ENCODE results near the gene THUMPD2.

Gene THUMPD2

DNA sequence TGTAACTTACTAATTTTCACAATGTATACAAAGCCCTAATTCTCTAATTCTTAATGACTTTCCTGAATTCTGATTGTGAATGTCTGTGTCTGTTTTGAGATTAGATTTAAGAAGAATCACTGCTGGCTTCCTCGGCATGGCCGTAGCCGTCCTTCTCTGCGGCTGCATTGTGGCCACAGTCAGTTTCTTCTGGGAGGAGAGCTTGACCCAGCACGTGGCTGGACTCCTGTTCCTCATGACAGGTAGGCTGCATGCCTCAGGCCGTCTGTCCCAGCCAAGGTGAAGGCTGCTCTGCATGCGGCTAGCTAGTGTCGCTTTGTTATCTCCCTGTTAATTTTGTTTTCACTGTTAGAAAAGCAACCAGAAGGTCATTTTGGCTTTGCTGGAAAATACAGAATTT is 72.1 kb downstream of the THUMPD2 start:
- H3F3A ChIP-seq (ENCODE audit: control insufficient read depth, insufficient read depth) = no peaks in the 10 kb centered on the region
- H3K4me2 ChIP-seq (ENCODE audit: low read length) = no peak overlapping the region
- TF ChIP-seq EZH2phosphoT487 (IDR thresholded peaks at IDR 0.05; ENCODE audit: borderline replicate concordance, low read length) = no peak
- TF ChIP-seq, protein P1, sequence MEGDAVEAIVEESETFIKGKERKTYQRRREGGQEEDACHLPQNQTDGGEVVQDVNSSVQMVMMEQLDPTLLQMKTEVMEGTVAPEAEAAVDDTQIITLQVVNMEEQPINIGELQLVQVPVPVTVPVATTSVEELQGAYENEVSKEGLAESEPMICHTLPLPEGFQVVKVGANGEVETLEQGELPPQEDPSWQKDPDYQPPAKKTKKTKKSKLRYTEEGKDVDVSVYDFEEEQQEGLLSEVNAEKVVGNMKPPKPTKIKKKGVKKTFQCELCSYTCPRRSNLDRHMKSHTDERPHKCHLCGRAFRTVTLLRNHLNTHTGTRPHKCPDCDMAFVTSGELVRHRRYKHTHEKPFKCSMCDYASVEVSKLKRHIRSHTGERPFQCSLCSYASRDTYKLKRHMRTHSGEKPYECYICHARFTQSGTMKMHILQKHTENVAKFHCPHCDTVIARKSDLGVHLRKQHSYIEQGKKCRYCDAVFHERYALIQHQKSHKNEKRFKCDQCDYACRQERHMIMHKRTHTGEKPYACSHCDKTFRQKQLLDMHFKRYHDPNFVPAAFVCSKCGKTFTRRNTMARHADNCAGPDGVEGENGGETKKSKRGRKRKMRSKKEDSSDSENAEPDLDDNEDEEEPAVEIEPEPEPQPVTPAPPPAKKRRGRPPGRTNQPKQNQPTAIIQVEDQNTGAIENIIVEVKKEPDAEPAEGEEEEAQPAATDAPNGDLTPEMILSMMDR (IDR thresholded peaks at IDR 0.05; ENCODE audit: low read depth, low read length, poor library complexity, severe bottlenecking) = no peak
- H3K4me1 ChIP-seq (ENCODE audit: control insufficient read depth, low read length) = no peaks in the 10 kb centered on the region
- no peak overlapping the region for H3K27ac ChIP-seq (ENCODE audit: low read depth, low read length)
- no peaks in the 10 kb centered on the region for H4K20me1 ChIP-seq (ENCODE audit: control insufficient read depth, insufficient read depth, low read depth, low read length)
- H3K9me2 ChIP-seq (replicated peaks; ENCODE audit: control insufficient read depth, low read length) = no peaks in the 10 kb centered on the region
- no peaks in the 10 kb centered on the region for H3K36me3 ChIP-seq (ENCODE audit: control insufficient read depth, low read length)
- 0 out of 2 replicates have a peak, but pooled peaks cover 4% of the 10 kb centered on the region for H3K27me3 ChIP-seq (ENCODE audit: control insufficient read depth, low read length)
- no peaks in the 10 kb centered on the region for H3K9me3 ChIP-seq (ENCODE audit: control insufficient read depth, insufficient read depth, low read length)
- no peaks in the 10 kb centered on the region for H3K79me2 ChIP-seq (ENCODE audit: control insufficient read depth, low read length)
- no peak overlapping the region for H3K4me3 ChIP-seq (ENCODE audit: low read length)

DNA sequence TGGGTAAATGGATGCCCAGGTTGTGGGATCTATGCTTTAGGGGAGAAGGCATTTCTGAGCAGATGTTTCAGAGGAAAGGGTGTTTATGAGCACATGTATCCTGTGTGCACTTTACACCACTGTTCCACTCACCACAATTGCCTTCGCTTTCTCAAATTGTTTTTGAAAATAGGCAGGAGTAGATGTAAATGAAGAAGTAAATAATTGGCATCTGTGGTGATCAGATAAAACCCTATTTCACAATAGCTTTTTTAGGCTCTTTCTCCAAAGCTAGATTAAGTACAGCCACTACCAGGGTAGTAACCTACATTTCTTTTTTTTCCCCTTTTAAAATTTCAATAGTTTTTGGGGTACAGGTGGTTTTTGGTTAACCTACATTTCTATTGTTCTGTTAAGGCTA is 72.7 kb downstream of the THUMPD2 start:
- Histone ChIP-seq H3K27me3 (ENCODE audit: control insufficient read depth, low read length) (0 out of 2 replicates have a peak, but pooled peaks cover 4% of the 10 kb centered on the region), H3K27ac (ENCODE audit: low read depth, low read length) (no peak overlapping the region), H3K4me1 (ENCODE audit: control insufficient read depth, low read length) (no peaks in the 10 kb centered on the region), H3K36me3 (ENCODE audit: control insufficient read depth, low read length) (no peaks in the 10 kb centered on the region), H3K4me2 (ENCODE audit: low read length) (no peak overlapping the region), H3K4me3 (ENCODE audit: low read length) (no peak overlapping the region), H3F3A (ENCODE audit: control insufficient read depth, insufficient read depth) (no peaks in the 10 kb centered on the region), H3K79me2 (ENCODE audit: control insufficient read depth, low read length) (no peaks in the 10 kb centered on the region), H3K9me3 (ENCODE audit: control insufficient read depth, insufficient read depth, low read length) (peaks cover 2% of the 10 kb centered on the region; the same call in 1 of the 2 replicates), H4K20me1 (ENCODE audit: control insufficient read depth, insufficient read depth, low read depth, low read length) (no peaks in the 10 kb centered on the region), H3K9me2 (replicated peaks; ENCODE audit: control insufficient read depth, low read length) (no peaks in the 10 kb centered on the region)
- no peak for TF ChIP-seq EZH2phosphoT487 (IDR thresholded peaks at IDR 0.05; ENCODE audit: borderline replicate concordance, low read length)
- TF ChIP-seq, protein P1 (IDR thresholded peaks at IDR 0.05; ENCODE audit: low read depth, low read length, poor library complexity, severe bottlenecking) = no peak

DNA sequence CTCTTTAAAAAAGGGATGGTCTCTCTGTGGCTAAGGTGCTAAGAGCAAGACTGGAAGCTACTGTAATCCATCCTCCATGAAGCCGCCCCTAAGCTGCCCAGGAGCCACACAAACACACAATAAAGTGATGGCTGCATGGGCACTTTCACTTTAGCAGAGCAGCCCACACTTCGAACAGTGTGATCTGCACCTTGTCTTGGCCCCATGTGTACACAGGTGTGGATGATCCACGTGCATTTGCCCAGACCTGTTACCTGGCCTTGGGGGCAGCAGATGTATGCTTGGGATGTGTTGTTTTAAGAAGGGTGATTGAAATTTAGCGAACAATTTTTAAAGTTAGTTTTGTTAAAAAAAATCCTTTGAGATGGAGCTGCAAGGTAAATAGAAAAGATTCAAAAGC is 73.4 kb downstream of the THUMPD2 start:
- TF ChIP-seq, protein P1 (IDR thresholded peaks at IDR 0.05; ENCODE audit: low read depth, low read length, poor library complexity, severe bottlenecking) = no peak
- no peak for TF ChIP-seq EZH2phosphoT487 (IDR thresholded peaks at IDR 0.05; ENCODE audit: borderline replicate concordance, low read length)
- Histone ChIP-seq H3F3A (ENCODE audit: control insufficient read depth, insufficient read depth) (no peaks in the 10 kb centered on the region), H3K27me3 (ENCODE audit: control insufficient read depth, low read length) (0 out of 2 replicates have a peak, but pooled peaks cover 4% of the 10 kb centered on the region), H3K9me2 (replicated peaks; ENCODE audit: control insufficient read depth, low read length) (no peaks in the 10 kb centered on the region), H3K9me3 (ENCODE audit: control insufficient read depth, insufficient read depth, low read length) (peaks cover 5% of the 10 kb centered on the region; the same call in 1 of the 2 replicates), H4K20me1 (ENCODE audit: control insufficient read depth, insufficient read depth, low read depth, low read length) (no peaks in the 10 kb centered on the region), H3K79me2 (ENCODE audit: control insufficient read depth, low read length) (no peaks in the 10 kb centered on the region), H3K4me2 (ENCODE audit: low read length) (no peak overlapping the region), H3K4me1 (ENCODE audit: control insufficient read depth, low read length) (no peaks in the 10 kb centered on the region), H3K27ac (ENCODE audit: low read depth, low read length) (no peak overlapping the region), H3K36me3 (ENCODE audit: control insufficient read depth, low read length) (no peaks in the 10 kb centered on the region), H3K4me3 (ENCODE audit: low read length) (no peak overlapping the region)
